HEK293T (cell line): Measurements from ENCODE around the gene CRIP3.
A peak's percentile ranks its signal among the peaks of the same experiment; 100 is the strongest.

Experiments
- CTCF ChIA-PET: fragments of 350-600 bp; formaldehyde crosslinking; extraction: SDS; loops from one replicate; lab custom pipeline; 2021; ENCODE audit warnings: antibody characterized with exemption, inconsistent platforms; lab: Yijun Ruan, JAX
- POLR2A ChIA-PET: fragments of 350-600 bp; formaldehyde crosslinking; extraction: SDS; loops from one replicate; lab custom pipeline; 2020; ENCODE audit warnings: antibody characterized with exemption, inconsistent platforms; lab: Yijun Ruan, JAX
- DNase-seq: peaks from one replicate; pipeline ENCODE4 v3.0.0; 2012; ENCODE audit warnings: mixed read lengths; ENCODE audit errors: extremely low spot score
- ARNT ChIP-seq: fragments of 450-650 bp; IDR thresholded peaks from 2 replicates; pipeline ENCODE4 v1.6.1; 2017; ENCODE audit warnings: mild to moderate bottlenecking
- BHLHE40 ChIP-seq: fragments of 450-650 bp; IDR thresholded peaks from 2 replicates; pipeline ENCODE4 v1.6.1; 2016; ENCODE audit warnings: mild to moderate bottlenecking, moderate library complexity, borderline replicate concordance
- ELF4 ChIP-seq: fragments of 450-650 bp; IDR thresholded peaks from 2 replicates; pipeline ENCODE4 v1.6.1; 2017; ENCODE audit warnings: antibody characterized with exemption
- FOXA1 ChIP-seq: fragments of 450-650 bp; IDR thresholded peaks from 2 replicates; pipeline ENCODE4 v1.6.1; 2016; ENCODE audit warnings: mild to moderate bottlenecking
- FOXK2 ChIP-seq: fragments of 450-650 bp; IDR thresholded peaks from 2 replicates; pipeline ENCODE4 v1.6.1; 2016; ENCODE audit warnings: mild to moderate bottlenecking
- FOXM1 ChIP-seq: fragments of 450-650 bp; IDR thresholded peaks from 2 replicates; pipeline ENCODE4 v1.6.1; 2017; ENCODE audit warnings: mild to moderate bottlenecking, borderline replicate concordance
- HDGF ChIP-seq: fragments of 450-650 bp; IDR thresholded peaks from 2 replicates; pipeline ENCODE4 v1.6.1; 2017; ENCODE audit warnings: antibody characterized with exemption, borderline replicate concordance
- L3MBTL2 ChIP-seq: fragments of 450-650 bp; conservative IDR thresholded peaks from 2 replicates; pipeline ENCODE4 v1.6.1; 2016; ENCODE audit warnings: mild to moderate bottlenecking
- LEF1 ChIP-seq: fragments of 450-650 bp; IDR thresholded peaks from 2 replicates; pipeline ENCODE4 v1.6.1; 2017; ENCODE audit warnings: mild to moderate bottlenecking, borderline replicate concordance
- NFRKB ChIP-seq: fragments of 450-650 bp; IDR thresholded peaks from 2 replicates; pipeline ENCODE4 v1.6.1; 2016; ENCODE audit warnings: mild to moderate bottlenecking, moderate library complexity
- PKNOX1 ChIP-seq: fragments of 450-650 bp; IDR thresholded peaks from 2 replicates; pipeline ENCODE4 v1.6.1; 2016
- SP1 ChIP-seq: fragments of 450-650 bp; IDR thresholded peaks from 2 replicates; pipeline ENCODE4 v1.6.1; 2017
- SUZ12 ChIP-seq: fragments of 450-650 bp; IDR thresholded peaks from 2 replicates; pipeline ENCODE4 v1.6.1; 2016; ENCODE audit warnings: mild to moderate bottlenecking
- TARDBP ChIP-seq: fragments of 450-650 bp; IDR thresholded peaks from 2 replicates; pipeline ENCODE4 v1.6.1; 2016
- ZNF384 ChIP-seq: fragments of 450-650 bp; IDR thresholded peaks from 2 replicates; pipeline ENCODE4 v1.6.1; 2016

The CRIP3 gene

GRCh38 chr6:43339168-43339567 lies 30.5 kb upstream of the CRIP3 start:
- POLR2A ChIA-PET, result no interaction called here
- no peak for TF ChIP-seq FOXM1
- no peak for DNase-seq
- CTCF ChIA-PET, result no interaction called here

- DNase-seq, result no peak
- TF ChIP-seq L3MBTL2, result no peak
- TF ChIP-seq PKNOX1, result no peak
- no peak for TF ChIP-seq SP1
- no peak for TF ChIP-seq ZNF384
- no peak for TF ChIP-seq FOXM1
- no peak for TF ChIP-seq TARDBP
- TF ChIP-seq LEF1, result no peak
- no peak for TF ChIP-seq BHLHE40
- no peak for TF ChIP-seq NFRKB
- ChIA-PET POLR2A (no interaction called here), CTCF (no interaction called here)
Observed at GRCh38 chr6:43338243-43338642, 29.6 kb upstream of the CRIP3 start.

GRCh38 chr6:43336382-43336781 lies 27.8 kb upstream of the CRIP3 start:
- ChIA-PET CTCF (interaction anchor here (0.6 to 1.2 kb wide), 2 partner anchors 15 to 170 kb away, joined by 3 read pairs; no protein-coding TSS in a partner anchor), POLR2A (interaction anchor here (1.2 kb wide), 1 partner anchor 89 kb away, joined by 4 read pairs; no protein-coding TSS in a partner anchor)
- no peak for DNase-seq
- TF ChIP-seq BHLHE40 (no peak), L3MBTL2 (no peak), ZNF384 (no peak), SP1 (no peak), TARDBP (no peak), LEF1 (no peak), ELF4 (no peak)

GRCh38 chr6:43335469-43335868 lies 26.8 kb upstream of the CRIP3 start:
- ChIA-PET POLR2A (no interaction called here), CTCF (interaction anchor here (0.6 to 1.2 kb wide), 4 partner anchors 14 to 379 kb away, joined by 3 to 4 read pairs (median 3); partner anchors contain the start of gene DNPH1)
- TF ChIP-seq HDGF (no peak), FOXK2 (no peak), TARDBP (no peak), FOXM1 (no peak), PKNOX1 (no peak), ELF4 (no peak)
- no peak for DNase-seq

GRCh38 chr6:43334466-43335095 lies 26.0 kb upstream of the CRIP3 start:
- no peak for TF ChIP-seq NFRKB
- TF ChIP-seq ARNT, result no peak
- no peak for TF ChIP-seq FOXM1
- peak; percentile 35; the same call in 1 of the 2 replicates for TF ChIP-seq PKNOX1
- TF ChIP-seq TARDBP, result no peak
- no peak for TF ChIP-seq SP1
- ChIA-PET CTCF (interaction anchor here (0.6 to 1.4 kb wide), 6 partner anchors 9 to 72 kb away, joined by 3 to 11 read pairs (median 3); no protein-coding TSS in a partner anchor), POLR2A (no interaction called here)
- peak; percentile 64 for DNase-seq

- ChIA-PET CTCF (no interaction called here), POLR2A (no interaction called here)
- DNase-seq, result no peak
- TF ChIP-seq L3MBTL2 (no peak), SP1 (no peak), FOXA1 (no peak), PKNOX1 (no peak), NFRKB (no peak), HDGF (no peak), FOXK2 (no peak), SUZ12 (no peak)
Observed at GRCh38 chr6:43331891-43332290, 23.3 kb upstream of the CRIP3 start.

GRCh38 chr6:43331470-43331869 lies 22.8 kb upstream of the CRIP3 start:
- DNase-seq, result no peak
- CTCF ChIA-PET, result no interaction called here
- TF ChIP-seq SP1 (no peak), ELF4 (no peak), FOXM1 (no peak), FOXK2 (no peak), LEF1 (no peak)
- POLR2A ChIA-PET, result no interaction called here
